Measurements from ENCODE around the gene FOXP2.

- TF ChIP-seq CTCF (conservative IDR thresholded peaks at IDR 0.05; ENCODE audit: low read length) (no peak), EZH2phosphoT487 (IDR thresholded peaks at IDR 0.05; ENCODE audit: borderline replicate concordance, low read depth, low read length) (no peak)
These were observed 277.0 kb downstream of the FOXP2 start for GRCh38 chr7:114691605-114692004.

All from OCI-LY7 (cell line).